HepG2 (cell line): ENCODE data around the gene SLC27A2. TPM values are rescaled to one million over a fixed set of nuclear protein-coding genes. Genes with fewer than 3 reads are reported as not detected.

Experiments
- ATAC-seq: fragments of 200-7000 bp; cut with Tn5 transposase; 3 replicates; pipeline ENCODE4 v1.9.1; 2020; ENCODE audit warnings: mild to moderate bottlenecking, moderate library complexity
- BruUV-seq: library from RNA; stranded (reverse); fragments of 400-500 nt; replicated peaks from 2 replicates; lab custom pipeline; 2021; lab: Mats Ljungman, UMichigan
- CTCF ChIA-PET: fragments of 300-600 bp; formaldehyde crosslinking; extraction: SDS; loops from one replicate; lab custom pipeline; 2021; ENCODE audit warnings: low total read pairs, inconsistent platforms, low intra/inter-chr PET ratio; lab: Yijun Ruan, JAX
- POLR2A ChIA-PET: fragments of 350-600 bp; sonication (Branson Sonifier 250); formaldehyde crosslinking; loops from one replicate; lab custom pipeline; 2020; ENCODE audit warnings: antibody characterized with exemption, inconsistent platforms; lab: Yijun Ruan, JAX
- DNase-seq: peaks from one replicate; pipeline ENCODE4 v3.0.0-alpha.2; 2015; ENCODE audit warnings: low spot score
- FAIRE-seq: peaks from 3 replicates; lab custom pipeline; 2011; peaks lifted over from hg19 to GRCh38; lab: Jason Lieb, UNC
- H2AFZ ChIP-seq: one replicate; pipeline ENCODE4 v1.6.1; 2011; ENCODE audit warnings: low read length, inconsistent platforms
- H3K27ac ChIP-seq: fragments of 300-600 bp; 3 replicates; pipeline ENCODE4 v1.8.0; 2011; ENCODE audit warnings: mixed run types, mild to moderate bottlenecking, mixed read lengths, low read length, inconsistent platforms; ENCODE audit not compliant: insufficient read depth; ENCODE audit errors: extremely low read length
- H3K27me3 ChIP-seq, 2 experiments: fragments of 200-600 bp in 1 of 2; 2 replicates in 1 of 2; 3 replicates in 1 of 2; pipeline versions ENCODE4 v1.6.0 to v1.8.0; 2011; ENCODE audit warnings: low read length in 2 of 2, mild to moderate bottlenecking in 2 of 2, moderate library complexity in 2 of 2, inconsistent platforms in 1 of 2; ENCODE audit not compliant: insufficient read depth in 2 of 2, control insufficient read depth in 1 of 2
- H3K36me3 ChIP-seq, 2 experiments: fragments of 200-600 bp in 1 of 2; replicated peaks in 1 of 2; 2 replicates in 1 of 2; 3 replicates in 1 of 2; pipeline versions ENCODE4 v1.5.1 to v1.8.0; 2011; ENCODE audit warnings: low read length in 2 of 2, inconsistent platforms in 1 of 2; ENCODE audit not compliant: insufficient read depth in 2 of 2, control insufficient read depth in 1 of 2
- H3K4me1 ChIP-seq: 2 replicates; pipeline ENCODE4 v1.5.1; 2012; ENCODE audit warnings: low read length, inconsistent platforms; ENCODE audit not compliant: insufficient read depth
- H3K4me2 ChIP-seq: 2 replicates; pipeline ENCODE4 v1.6.0; 2011; ENCODE audit warnings: low read depth, low read length, inconsistent platforms
- H3K4me3 ChIP-seq, 3 experiments: fragments of 200-600 bp in 1 of 3; sonication (generic), shearing (Covaris generic) in 1 of 3; replicated peaks in 1 of 3; 2 replicates each; pipeline ENCODE4 v1.5.1; 2011 to 2016; ENCODE audit warnings: low read length in 3 of 3, inconsistent platforms in 2 of 3, low read depth in 2 of 3, mild to moderate bottlenecking in 2 of 3, control low read depth in 1 of 3, mixed read lengths in 1 of 3; ENCODE audit not compliant: insufficient read depth in 1 of 3
- H3K79me2 ChIP-seq: one replicate; pipeline ENCODE4 v1.6.1; 2011; ENCODE audit warnings: low read length, inconsistent platforms; ENCODE audit not compliant: insufficient read depth
- H3K9ac ChIP-seq: 2 replicates; pipeline ENCODE4 v1.6.0; 2011; ENCODE audit warnings: mild to moderate bottlenecking, low read depth, low read length, inconsistent platforms; ENCODE audit not compliant: insufficient read depth
- H3K9me3 ChIP-seq: 2 replicates; pipeline ENCODE4 v1.5.1; 2012; ENCODE audit warnings: mild to moderate bottlenecking, low read length
- H4K20me1 ChIP-seq: 2 replicates; pipeline ENCODE4 v1.6.0; 2011; ENCODE audit warnings: inconsistent platforms, mild to moderate bottlenecking, low read length, moderate library complexity; ENCODE audit not compliant: insufficient read depth
- DNMT1 ChIP-seq: sonication (generic); formaldehyde crosslinking; IDR thresholded peaks from 2 replicates; pipeline ENCODE4 v1.5.1; 2020; ENCODE audit warnings: mild to moderate bottlenecking, missing genetic modification reagents
- GABPA ChIP-seq, 2 experiments: IDR thresholded peaks; 2 replicates each; pipeline ENCODE4 v1.6.1; 2011 to 2016; ENCODE audit warnings: low read depth in 2 of 2, low read length in 1 of 2, missing biosample characterization in 1 of 2, missing genetic modification characterization in 1 of 2
- KDM4B ChIP-seq: sonication (generic); formaldehyde crosslinking; IDR thresholded peaks from 2 replicates; pipeline ENCODE4 v1.4.0; 2020; ENCODE audit warnings: missing genetic modification reagents
- KDM5B ChIP-seq: sonication (generic); formaldehyde crosslinking; IDR thresholded peaks from 2 replicates; pipeline ENCODE4 v1.4.0; 2020; ENCODE audit warnings: missing genetic modification reagents, mild to moderate bottlenecking, borderline replicate concordance
- KLF12 ChIP-seq: sonication (generic); formaldehyde crosslinking; IDR thresholded peaks from 2 replicates; pipeline ENCODE4 v1.4.0; 2020; ENCODE audit warnings: missing genetic modification reagents, borderline replicate concordance
- SIN3B ChIP-seq: fragments of 150-350 bp; IDR thresholded peaks from 2 replicates; pipeline ENCODE4 v1.6.1; 2014; ENCODE audit warnings: low read length
- XBP1 ChIP-seq: sonication (generic); formaldehyde crosslinking; IDR thresholded peaks from 2 replicates; pipeline ENCODE4 v1.5.0; 2020; ENCODE audit warnings: missing genetic modification reagents
- ZMAT3 ChIP-seq: sonication (generic); formaldehyde crosslinking; conservative IDR thresholded peaks from 2 replicates; pipeline ENCODE4 v1.7.0; 2021; ENCODE audit warnings: missing genetic modification reagents
- ZNF24 ChIP-seq: fragments of 450-650 bp; IDR thresholded peaks from 2 replicates; pipeline ENCODE4 v1.6.1; 2017; ENCODE audit warnings: antibody characterized with exemption, mild to moderate bottlenecking
- ZNF335 ChIP-seq: sonication (generic); formaldehyde crosslinking; IDR thresholded peaks from 2 replicates; pipeline ENCODE4 v1.4.0; 2020; ENCODE audit warnings: missing genetic modification reagents
- ZNF430 ChIP-seq: sonication (generic); formaldehyde crosslinking; IDR thresholded peaks from 2 replicates; pipeline ENCODE4 v1.9.0; 2021; ENCODE audit warnings: mild to moderate bottlenecking, missing genetic modification reagents
- ZNF468 ChIP-seq: sonication (generic); formaldehyde crosslinking; IDR thresholded peaks from 2 replicates; pipeline ENCODE4 v1.8.0; 2022; ENCODE audit warnings: mild to moderate bottlenecking, moderate library complexity, missing genetic modification reagents
- ZNF557 ChIP-seq: sonication (generic); formaldehyde crosslinking; IDR thresholded peaks from 2 replicates; pipeline ENCODE4 v1.4.0; 2020; ENCODE audit warnings: missing genetic modification reagents
- ZNF709 ChIP-seq: sonication (generic); formaldehyde crosslinking; IDR thresholded peaks from 2 replicates; pipeline ENCODE4 v1.5.0; 2020; ENCODE audit warnings: mild to moderate bottlenecking, missing genetic modification reagents
- ZNF766 ChIP-seq: sonication (generic); formaldehyde crosslinking; IDR thresholded peaks from 2 replicates; pipeline ENCODE4 v1.5.0; 2020; ENCODE audit warnings: missing genetic modification reagents, borderline replicate concordance
- WGBS: methylation state at CpG from one replicate; pipeline ENCODE4 v1.1.6; 2017; ENCODE audit warnings: low lambda C conversion rate; 5-methylcytosine and 5-hydroxymethylcytosine counted together
- in situ Hi-C: cut with HindIII; loops from 2 replicates; pipeline ENCODE4 v1.10.0; 2017; ENCODE audit warnings: low pct_unique_long_range_greater_than_20kb; ENCODE audit not compliant: extremely low pct_ligation_motif_present
- intact Hi-C: fragments of 100-400 bp; cut with micrococcal nuclease; formaldehyde crosslinking; loops from one replicate; pipeline ENCODE4 v1.10.0; 2022; ENCODE audit not compliant: unreplicated experiment
- polyA plus RNA-seq, 8 experiments: library from polyadenylated mRNA; depleted of rRNA in 3 of 8; stranded (reverse) in 7 of 8; unstranded in 1 of 8; fragments of >200 nt; fragmentation: Illumina TruSeq in 4 of 8; extraction: Trizol in 4 of 8; gene quantifications; 2 replicates each; pipeline versions ENCODE4 v1.2.1 to v1.2.3, GENCODE V29; 2011 to 2016; ENCODE audit warnings: low read depth in 4 of 8, missing spikeins in 1 of 8, mixed read lengths in 1 of 8; ENCODE audit not compliant: insufficient read depth in 1 of 8
- total RNA-seq, 5 experiments: library from RNA; depleted of rRNA; stranded (reverse); fragments of >200 nt; fragmentation: Illumina TruSeq; extraction: Trizol; gene quantifications; 2 replicates each; pipeline ENCODE4 v1.2.3, GENCODE V29; 2016; ENCODE audit warnings: low read depth in 1 of 5
- TF ChIP-seq, protein P1 (sequence below): sonication (generic); formaldehyde crosslinking; conservative IDR thresholded peaks from 2 replicates; pipeline ENCODE4 v1.5.0; 2020; ENCODE audit warnings: missing genetic modification reagents
- TF ChIP-seq, protein P2 (sequence below): sonication (generic); formaldehyde crosslinking; IDR thresholded peaks from 2 replicates; pipeline ENCODE4 v1.5.0; 2020; ENCODE audit warnings: mild to moderate bottlenecking, missing genetic modification reagents

The SLC27A2 gene
- total and polyA plus RNA-seq, 2 of the 13 experiments (the other 11 are each of a cell fraction or from before 2014, with no cell fraction given), result 14.6 to 23.4 TPM

DNA sequence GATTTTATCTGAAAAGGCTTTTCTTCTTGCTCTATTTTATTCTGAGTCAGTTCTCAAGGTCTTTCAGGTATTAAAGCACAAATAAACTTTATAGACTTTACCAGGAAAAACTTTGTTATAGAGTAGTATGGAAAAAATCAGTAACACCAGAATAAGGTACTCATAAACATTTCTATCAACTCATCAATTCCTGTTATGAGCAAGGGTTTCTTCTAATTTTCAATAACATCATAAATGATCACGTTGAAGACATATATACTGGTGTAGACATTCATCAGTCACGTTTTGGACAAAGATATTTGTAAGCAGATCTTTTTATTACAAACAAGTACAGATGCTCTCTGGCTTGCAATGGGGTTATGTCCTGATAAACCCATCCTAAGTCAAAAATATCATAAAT lies 93.1 kb downstream of the SLC27A2 start (continued):
- TF ChIP-seq, protein P1, sequence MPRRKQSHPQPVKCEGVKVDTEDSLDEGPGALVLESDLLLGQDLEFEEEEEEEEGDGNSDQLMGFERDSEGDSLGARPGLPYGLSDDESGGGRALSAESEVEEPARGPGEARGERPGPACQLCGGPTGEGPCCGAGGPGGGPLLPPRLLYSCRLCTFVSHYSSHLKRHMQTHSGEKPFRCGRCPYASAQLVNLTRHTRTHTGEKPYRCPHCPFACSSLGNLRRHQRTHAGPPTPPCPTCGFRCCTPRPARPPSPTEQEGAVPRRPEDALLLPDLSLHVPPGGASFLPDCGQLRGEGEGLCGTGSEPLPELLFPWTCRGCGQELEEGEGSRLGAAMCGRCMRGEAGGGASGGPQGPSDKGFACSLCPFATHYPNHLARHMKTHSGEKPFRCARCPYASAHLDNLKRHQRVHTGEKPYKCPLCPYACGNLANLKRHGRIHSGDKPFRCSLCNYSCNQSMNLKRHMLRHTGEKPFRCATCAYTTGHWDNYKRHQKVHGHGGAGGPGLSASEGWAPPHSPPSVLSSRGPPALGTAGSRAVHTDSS, result no peak
- TF ChIP-seq, protein P2, sequence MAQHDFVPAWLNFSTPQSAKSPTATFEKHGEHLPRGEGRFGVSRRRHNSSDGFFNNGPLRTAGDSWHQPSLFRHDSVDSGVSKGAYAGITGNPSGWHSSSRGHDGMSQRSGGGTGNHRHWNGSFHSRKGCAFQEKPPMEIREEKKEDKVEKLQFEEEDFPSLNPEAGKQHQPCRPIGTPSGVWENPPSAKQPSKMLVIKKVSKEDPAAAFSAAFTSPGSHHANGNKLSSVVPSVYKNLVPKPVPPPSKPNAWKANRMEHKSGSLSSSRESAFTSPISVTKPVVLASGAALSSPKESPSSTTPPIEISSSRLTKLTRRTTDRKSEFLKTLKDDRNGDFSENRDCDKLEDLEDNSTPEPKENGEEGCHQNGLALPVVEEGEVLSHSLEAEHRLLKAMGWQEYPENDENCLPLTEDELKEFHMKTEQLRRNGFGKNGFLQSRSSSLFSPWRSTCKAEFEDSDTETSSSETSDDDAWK (CRISPR knock-in tag), result no peak

DNA sequence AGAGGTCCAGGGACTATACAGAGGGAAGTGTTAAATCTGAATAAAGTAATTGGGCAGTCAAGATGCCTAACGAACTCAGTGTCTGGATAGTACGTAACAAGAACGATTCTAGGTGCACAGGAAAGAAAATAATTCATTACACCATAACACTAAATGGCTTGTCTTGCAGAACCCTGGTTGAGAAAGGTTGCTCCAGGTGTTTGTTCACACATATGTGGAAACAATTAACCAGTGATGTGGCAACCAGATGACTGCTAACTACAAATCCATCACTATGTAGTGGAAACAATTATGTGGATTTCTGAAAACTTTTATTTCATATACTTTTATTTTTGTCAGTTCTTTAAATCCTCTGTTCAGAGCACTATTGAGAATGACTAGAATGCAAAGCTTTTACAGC lies 93.9 kb downstream of the SLC27A2 start:
- WGBS, result 63% methylated on average over 3 of the region's 3 CpGs
- H2AFZ ChIP-seq, result no peak overlapping the region
- H3K9ac ChIP-seq, result no peak overlapping the region
- H3K27ac ChIP-seq, result no peak overlapping the region
- no peaks in the 10 kb centered on the region for H3K9me3 ChIP-seq
- no peak for ATAC-seq
- CTCF ChIA-PET, result no interaction called here
- H3K79me2 ChIP-seq, result no peaks in the 10 kb centered on the region
- TF ChIP-seq ZNF335 (no peak), ZMAT3 (no peak), ZNF766 (CRISPR knock-in tag) (no peak), KDM5B (CRISPR knock-in tag) (no peak), ZNF557 (CRISPR knock-in tag) (no peak), DNMT1 (CRISPR knock-in tag) (no peak), SIN3B (no peak), ZNF24 (no peak), GABPA (IDR thresholded peaks at IDR 0.05; ENCODE audit: low read depth, low read length) (no peak), GABPA (CRISPR knock-in tag; IDR thresholded peaks at IDR 0.05; ENCODE audit: low read depth) (no peak), ZNF468 (CRISPR knock-in tag) (no peak), KDM4B (CRISPR knock-in tag) (no peak), ZNF709 (CRISPR knock-in tag) (no peak), XBP1 (CRISPR knock-in tag) (no peak), ZNF430 (no peak), KLF12 (CRISPR knock-in tag) (no peak)
- TF ChIP-seq, all 625 proteins: peak for 0
- Histone ChIP-seq H3K36me3 (no peaks in the 10 kb centered on the region), H3K4me3 (no peak overlapping the region), H3K27me3 (no peaks in the 10 kb centered on the region), H3K4me1 (no peaks in the 10 kb centered on the region), H4K20me1 (no peaks in the 10 kb centered on the region), H3K4me2 (no peak overlapping the region)
- DNase-seq, result no peak
- intact Hi-C loops (no loop called here), in situ Hi-C loops (no loop called here)
- POLR2A ChIA-PET, result no interaction called here
- FAIRE-seq, result no peak
- BruUV-seq, result no TSS peak
